ENCODE results near the gene HDAC4.

HDAC4 gene

GRCh38 chr2:239279508-239280295 is 121.1 kb downstream of the HDAC4 start:
- no peaks in the 10 kb centered on the region for H3K79me2 ChIP-seq (ENCODE audit: insufficient read depth, low read length)
- H3K27ac ChIP-seq (ENCODE audit: low read depth, low read length, poor library complexity, severe bottlenecking): no peak overlapping the region
- no peaks in the 10 kb centered on the region for H3K27me3 ChIP-seq (ENCODE audit: insufficient read depth, low read length)
- H3K9me2 ChIP-seq (ENCODE audit: low read depth, low read length): no peaks in the 10 kb centered on the region
- no peaks in the 10 kb centered on the region for H3K36me3 ChIP-seq (ENCODE audit: insufficient read depth, low read length)
- no peak overlapping the region for H2AFZ ChIP-seq (ENCODE audit: low read length)
- H3K9ac ChIP-seq (ENCODE audit: low read length): no peak overlapping the region
- H3K4me3 ChIP-seq (ENCODE audit: low read depth, low read length, poor library complexity, severe bottlenecking): no peak overlapping the region
- no peak overlapping the region for H3K4me2 ChIP-seq (ENCODE audit: low read length)
- H3K4me1 ChIP-seq (ENCODE audit: insufficient read depth, low read length, severe bottlenecking): no peaks in the 10 kb centered on the region
- H3F3A ChIP-seq (ENCODE audit: insufficient read depth, low read length): no peaks in the 10 kb centered on the region
- TF ChIP-seq CTCF (IDR thresholded peaks at IDR 0.05; ENCODE audit: low read length) (no peak), EZH2 (IDR thresholded peaks at IDR 0.05; ENCODE audit: borderline replicate concordance, low read length) (no peak)
- H3K9me3 ChIP-seq (ENCODE audit: low read length): no peaks in the 10 kb centered on the region
- H4K20me1 ChIP-seq (ENCODE audit: insufficient read depth, low read length): no peaks in the 10 kb centered on the region

GRCh38 chr2:239278941-239279365 is 121.9 kb downstream of the HDAC4 start:
- H3K27ac ChIP-seq (ENCODE audit: low read depth, low read length, poor library complexity, severe bottlenecking): no peak overlapping the region
- H3K27me3 ChIP-seq (ENCODE audit: insufficient read depth, low read length): 0 out of 2 replicates have a peak, but pooled peaks cover 4% of the 10 kb centered on the region
- no peaks in the 10 kb centered on the region for H3K36me3 ChIP-seq (ENCODE audit: insufficient read depth, low read length)
- H3K4me1 ChIP-seq (ENCODE audit: insufficient read depth, low read length, severe bottlenecking): no peaks in the 10 kb centered on the region
- no peaks in the 10 kb centered on the region for H3K9me3 ChIP-seq (ENCODE audit: low read length)
- H4K20me1 ChIP-seq (ENCODE audit: insufficient read depth, low read length): no peaks in the 10 kb centered on the region
- TF ChIP-seq CTCF (IDR thresholded peaks at IDR 0.05; ENCODE audit: low read length) (no peak), EZH2 (IDR thresholded peaks at IDR 0.05; ENCODE audit: borderline replicate concordance, low read length) (no peak)
- H3F3A ChIP-seq (ENCODE audit: insufficient read depth, low read length): no peaks in the 10 kb centered on the region
- H3K9me2 ChIP-seq (ENCODE audit: low read depth, low read length): no peaks in the 10 kb centered on the region
- H2AFZ ChIP-seq (ENCODE audit: low read length): no peak overlapping the region
- H3K9ac ChIP-seq (ENCODE audit: low read length): no peak overlapping the region
- H3K4me2 ChIP-seq (ENCODE audit: low read length): no peak overlapping the region
- no peaks in the 10 kb centered on the region for H3K79me2 ChIP-seq (ENCODE audit: insufficient read depth, low read length)
- no peak overlapping the region for H3K4me3 ChIP-seq (ENCODE audit: low read depth, low read length, poor library complexity, severe bottlenecking)

GRCh38 chr2:239278361-239278760 is 122.5 kb downstream of the HDAC4 start:
- Histone ChIP-seq H2AFZ (ENCODE audit: low read length) (no peak overlapping the region), H3F3A (ENCODE audit: insufficient read depth, low read length) (no peaks in the 10 kb centered on the region), H4K20me1 (ENCODE audit: insufficient read depth, low read length) (no peaks in the 10 kb centered on the region), H3K9ac (ENCODE audit: low read length) (no peak overlapping the region), H3K27ac (ENCODE audit: low read depth, low read length, poor library complexity, severe bottlenecking) (no peak overlapping the region), H3K9me2 (ENCODE audit: low read depth, low read length) (no peaks in the 10 kb centered on the region), H3K4me2 (ENCODE audit: low read length) (no peak overlapping the region), H3K4me1 (ENCODE audit: insufficient read depth, low read length, severe bottlenecking) (no peaks in the 10 kb centered on the region), H3K36me3 (ENCODE audit: insufficient read depth, low read length) (no peaks in the 10 kb centered on the region), H3K79me2 (ENCODE audit: insufficient read depth, low read length) (no peaks in the 10 kb centered on the region), H3K9me3 (ENCODE audit: low read length) (no peaks in the 10 kb centered on the region), H3K4me3 (ENCODE audit: low read depth, low read length, poor library complexity, severe bottlenecking) (no peak overlapping the region), H3K27me3 (ENCODE audit: insufficient read depth, low read length) (0 out of 2 replicates have a peak, but pooled peaks cover 10% of the 10 kb centered on the region)
- TF ChIP-seq CTCF (IDR thresholded peaks at IDR 0.05; ENCODE audit: low read length) (no peak), EZH2 (IDR thresholded peaks at IDR 0.05; ENCODE audit: borderline replicate concordance, low read length) (no peak)
